Measurements from ENCODE around the gene FBXW11.
"Not testable (repeated sequence)": the region's sequence is repeated elsewhere in the genome, so short reads cannot be mapped to it uniquely, and the experiment has no call there.

The FBXW11 gene

DNA sequence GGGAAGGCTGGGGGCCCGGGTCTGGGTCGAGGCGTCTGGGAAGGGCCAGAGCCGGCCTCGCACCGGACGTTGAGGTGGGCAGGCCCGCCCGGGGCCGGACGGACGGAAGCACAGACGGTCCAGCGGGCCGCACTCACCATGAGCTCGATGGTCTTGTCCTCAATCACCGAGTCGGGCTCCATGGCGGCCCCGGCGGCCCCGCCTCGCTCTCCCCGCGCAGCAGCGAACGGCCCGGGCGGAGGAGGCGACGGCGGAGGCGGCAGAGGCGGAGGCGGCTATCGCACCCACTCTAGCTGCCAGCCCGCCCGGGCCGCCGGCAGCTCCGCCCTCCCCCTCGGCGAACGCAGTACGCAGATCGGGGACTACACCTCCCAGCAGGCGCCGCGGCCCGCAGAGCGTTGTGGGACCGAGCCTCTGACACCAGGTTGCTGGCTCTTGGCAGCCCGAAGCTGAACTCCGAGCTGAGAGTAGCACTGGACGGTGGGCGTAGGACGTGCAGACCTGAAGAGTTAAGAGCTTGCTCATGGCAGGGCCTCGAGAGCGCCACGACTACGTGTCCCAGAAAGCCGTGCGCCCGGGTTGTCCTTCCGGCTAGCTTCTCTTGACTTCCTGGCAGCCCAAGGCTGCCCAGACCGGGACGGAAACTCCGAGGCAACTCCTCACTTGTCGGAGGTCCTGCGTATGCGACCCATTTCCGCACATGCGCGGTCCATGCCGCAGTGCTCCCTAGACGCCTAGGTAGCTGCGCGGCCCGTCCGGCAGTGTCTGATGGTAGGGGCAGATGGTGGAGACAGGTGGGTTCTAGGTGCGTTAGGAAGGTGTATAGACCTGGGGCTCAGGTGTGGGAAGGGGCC is at the start of gene FBXW11:
Gene FBXW11 (minus strand): TSS at position 318 of the 854 bp plus-strand sequence. CDS start 136 bp downstream, at position 182.
- peak; percentile 92 for DNase-seq (ENCODE audit: low spot score)

- no peak for DNase-seq (ENCODE audit: low spot score)
Measured at GRCh38 chr5:172055996-172056395, 49.6 kb upstream of the FBXW11 start.

GRCh38 chr5:172055421-172055820 is 49.0 kb upstream of the FBXW11 start:
- DNase-seq (ENCODE audit: low spot score) = no peak

- DNase-seq (ENCODE audit: low spot score) = no peak
Measured at GRCh38 chr5:172054611-172055153, 48.2 kb upstream of the FBXW11 start.

DNA sequence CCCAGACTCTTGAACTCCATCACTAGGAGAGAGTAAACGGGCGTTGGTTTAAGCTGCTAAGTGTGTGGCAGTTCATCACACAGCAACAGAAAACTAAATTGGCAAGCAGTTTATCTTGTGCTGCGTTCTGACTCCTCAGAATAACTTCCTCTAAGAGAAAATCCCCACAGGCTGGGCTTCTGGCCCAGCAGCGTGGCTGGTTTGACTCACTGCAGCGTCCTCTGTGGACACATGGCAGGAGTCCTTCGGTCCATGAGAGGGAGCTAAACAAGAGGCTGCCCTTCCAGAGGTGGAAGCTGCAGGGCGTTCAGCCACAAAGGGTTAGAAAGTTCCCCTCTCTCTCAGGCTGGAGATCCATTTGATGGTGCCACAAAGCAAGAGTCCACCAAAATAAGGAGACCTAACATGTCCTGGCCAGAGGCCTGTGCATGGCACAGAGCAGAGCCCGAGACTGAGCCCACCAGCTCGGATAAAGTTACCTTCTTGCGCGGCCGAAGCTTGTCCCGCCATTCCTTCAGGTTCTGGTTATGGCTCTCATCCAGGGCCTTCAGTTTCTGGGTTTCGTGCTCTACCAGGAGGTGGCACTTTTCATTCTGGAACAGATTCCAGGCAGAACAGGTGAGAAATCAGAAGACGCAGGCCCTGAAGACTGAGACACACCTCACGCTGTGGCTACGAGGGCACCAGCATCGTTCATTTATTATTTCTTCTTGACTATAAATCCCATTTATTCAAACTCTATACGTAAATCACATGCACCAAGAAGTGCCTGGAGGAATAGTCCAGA is 46.2 kb upstream of the FBXW11 start:
- no peak for DNase-seq (ENCODE audit: low spot score)

DNA sequence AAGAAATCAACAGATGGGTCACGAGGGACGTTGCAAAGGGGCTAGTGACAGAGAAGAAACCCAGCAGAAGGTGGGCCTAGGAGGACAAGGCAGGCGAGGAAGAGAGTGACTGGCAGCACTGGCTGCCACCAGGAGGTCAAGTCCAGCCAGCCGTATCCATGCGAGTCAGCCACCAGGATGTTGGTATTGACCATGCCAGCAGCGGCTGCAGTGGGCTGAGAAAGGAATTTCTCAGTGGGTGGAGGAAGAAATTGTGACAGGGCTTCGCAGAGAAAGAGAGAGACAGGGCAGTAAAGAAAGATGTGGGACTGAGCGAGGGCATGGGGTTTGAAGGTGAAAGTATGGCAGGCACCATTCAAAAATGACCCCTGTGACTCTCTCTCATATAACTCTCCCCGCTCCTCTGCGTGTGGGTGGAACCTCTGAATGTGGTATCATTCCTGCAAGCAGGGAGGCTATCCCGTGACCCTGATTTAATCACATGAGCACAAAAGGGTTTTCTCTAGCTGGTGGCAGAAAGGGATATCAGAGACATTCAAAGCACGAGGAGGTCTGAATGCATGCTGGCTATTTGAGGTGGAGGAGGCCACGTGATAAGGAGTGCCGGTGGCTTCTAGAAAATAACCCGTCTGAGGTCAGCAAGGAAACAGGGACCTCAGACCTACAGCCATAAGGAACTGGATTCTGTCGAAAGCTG is 45.4 kb upstream of the FBXW11 start:
- DNase-seq (ENCODE audit: low spot score) = no peak

GRCh38 chr5:172050080-172050479 is 43.6 kb upstream of the FBXW11 start:
- no peak for DNase-seq (ENCODE audit: low spot score)

GRCh38 chr5:172049226-172049796 is 42.9 kb upstream of the FBXW11 start:
- no peak for DNase-seq (ENCODE audit: low spot score)

DNA sequence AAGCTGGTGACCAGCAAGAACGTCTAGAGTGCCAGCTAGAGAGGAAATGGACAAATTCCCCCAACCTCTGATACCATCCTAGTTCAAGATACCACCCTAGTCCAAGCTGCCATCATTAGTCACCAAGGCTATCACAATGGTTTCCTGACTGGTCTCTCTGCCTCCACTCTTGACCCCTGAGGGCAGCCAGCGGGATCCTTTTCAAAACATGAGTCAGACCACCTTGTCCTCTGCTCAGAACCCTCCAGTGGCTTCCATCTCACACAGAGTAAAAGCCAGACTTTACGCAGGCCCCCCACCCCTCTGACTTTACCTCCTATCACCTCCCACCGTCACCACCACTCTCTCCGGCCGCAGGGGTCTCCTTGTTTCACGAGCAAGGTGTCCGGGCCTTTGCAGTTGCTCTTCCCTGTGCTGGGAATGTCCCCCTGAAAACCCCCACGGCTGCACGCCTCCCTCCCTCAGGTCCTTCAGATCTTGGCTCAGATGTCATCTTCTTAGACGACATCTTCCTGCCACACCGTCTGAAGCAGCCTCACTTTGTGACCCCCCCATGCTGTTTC is 42.2 kb upstream of the FBXW11 start:
- DNase-seq (ENCODE audit: low spot score) = no peak

GRCh38 chr5:172048170-172048422 is 41.7 kb upstream of the FBXW11 start:
- DNase-seq (ENCODE audit: low spot score) = no peak

DNA sequence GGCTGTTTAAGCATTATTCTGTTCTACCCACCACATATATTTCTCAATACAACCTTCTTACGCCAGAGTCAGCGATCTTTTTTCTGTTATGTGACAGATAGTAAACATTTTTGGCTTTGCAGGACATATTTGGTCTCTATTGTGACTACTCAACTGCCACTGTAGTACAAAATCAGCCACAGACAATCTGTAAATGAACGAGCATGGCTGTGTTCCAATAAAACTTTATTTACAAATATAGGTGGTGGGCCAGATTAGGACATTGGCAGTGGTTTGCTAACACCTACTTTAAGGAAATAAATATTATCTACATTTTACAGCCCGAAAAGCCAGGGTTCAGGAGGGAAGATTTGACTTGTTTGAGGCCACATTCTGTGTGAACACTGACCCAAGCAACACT is 40.2 kb upstream of the FBXW11 start:
- DNase-seq (ENCODE audit: low spot score) = no peak

GRCh38 chr5:172045315-172045632 is 38.8 kb upstream of the FBXW11 start:
- DNase-seq (ENCODE audit: low spot score) = no peak

DNA sequence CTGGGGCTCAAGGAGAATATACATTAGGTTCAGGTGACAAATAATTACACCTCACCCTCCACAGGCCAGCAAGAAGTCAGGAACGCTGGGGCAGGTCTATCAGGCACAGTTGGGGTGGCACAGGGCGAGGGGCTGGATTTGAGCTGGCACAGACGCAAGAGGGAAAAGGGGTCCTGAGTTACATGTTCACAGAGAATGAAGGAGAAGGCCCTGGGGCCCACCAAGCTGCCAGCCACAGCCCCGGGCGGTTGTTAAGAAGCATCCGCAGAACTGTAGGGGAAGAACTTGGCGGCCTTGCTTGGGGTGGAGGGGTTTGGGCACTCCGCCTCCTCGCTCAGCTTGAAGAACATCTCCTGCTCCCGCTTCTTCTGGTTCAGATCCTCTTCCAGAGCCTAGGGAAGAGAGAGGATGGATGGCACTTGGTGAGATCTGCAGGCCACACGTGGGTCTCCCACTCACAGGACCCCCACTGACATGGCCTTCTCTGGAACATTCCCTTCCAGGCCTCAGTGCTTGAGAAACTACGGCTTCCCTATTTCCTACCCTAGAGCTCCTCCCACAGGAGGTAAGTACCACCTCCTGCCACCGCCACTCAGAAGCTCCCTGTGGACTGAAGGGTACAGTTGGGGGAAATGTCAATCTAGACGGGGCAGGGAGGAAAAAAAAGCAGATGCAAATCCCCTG is 38.3 kb upstream of the FBXW11 start:
- DNase-seq (ENCODE audit: low spot score) = peak; percentile 54

DNA sequence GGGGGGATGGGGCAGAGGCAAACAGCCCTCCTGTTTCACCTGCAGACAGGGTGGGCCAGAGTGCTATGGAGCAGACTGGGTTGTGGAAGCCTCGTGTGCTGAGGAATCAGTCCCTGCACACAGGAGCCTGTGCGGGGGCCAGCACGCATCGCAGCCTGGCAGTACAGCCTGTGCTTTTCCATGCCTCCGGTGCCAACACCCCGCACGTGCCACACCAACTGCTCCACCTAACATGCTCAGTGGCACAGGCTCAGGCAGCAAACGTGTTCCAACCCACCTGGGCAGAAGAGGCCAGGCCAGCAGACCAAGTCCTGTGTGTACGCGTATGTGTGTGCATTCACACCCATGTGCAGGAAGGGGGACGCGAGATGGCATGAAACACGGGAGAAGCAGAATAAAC is 37.4 kb upstream of the FBXW11 start:
- no peak for DNase-seq (ENCODE audit: low spot score)

- no peak for DNase-seq (ENCODE audit: low spot score)
Measured at GRCh38 chr5:172042183-172042582, 35.7 kb upstream of the FBXW11 start.

GRCh38 chr5:172038167-172038566 is 31.7 kb upstream of the FBXW11 start:
- no peak for DNase-seq (ENCODE audit: low spot score)

DNA sequence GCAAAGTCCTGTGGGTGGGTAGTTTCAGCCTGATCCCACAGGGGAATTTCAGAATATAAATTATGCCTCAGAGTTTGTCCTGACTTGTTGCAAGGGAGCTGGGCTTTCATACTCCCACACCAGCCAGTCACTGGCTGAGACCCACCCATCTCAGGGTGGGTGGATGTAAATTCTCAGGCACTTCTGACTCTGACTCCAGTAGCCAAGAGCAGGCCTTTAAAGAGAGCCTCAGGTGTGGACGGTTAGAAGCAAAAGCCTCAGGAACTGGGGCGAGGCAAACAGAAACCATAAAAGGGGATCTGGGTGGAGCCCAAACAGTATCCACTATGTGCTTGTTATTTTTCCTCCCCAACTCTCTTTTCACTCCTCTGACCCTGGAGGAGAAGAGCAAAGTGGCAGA is 28.6 kb upstream of the FBXW11 start:
- DNase-seq (ENCODE audit: low spot score) = no peak

GRCh38 chr5:172031894-172032461 is 25.5 kb upstream of the FBXW11 start:
- DNase-seq (ENCODE audit: low spot score) = no peak

DNA sequence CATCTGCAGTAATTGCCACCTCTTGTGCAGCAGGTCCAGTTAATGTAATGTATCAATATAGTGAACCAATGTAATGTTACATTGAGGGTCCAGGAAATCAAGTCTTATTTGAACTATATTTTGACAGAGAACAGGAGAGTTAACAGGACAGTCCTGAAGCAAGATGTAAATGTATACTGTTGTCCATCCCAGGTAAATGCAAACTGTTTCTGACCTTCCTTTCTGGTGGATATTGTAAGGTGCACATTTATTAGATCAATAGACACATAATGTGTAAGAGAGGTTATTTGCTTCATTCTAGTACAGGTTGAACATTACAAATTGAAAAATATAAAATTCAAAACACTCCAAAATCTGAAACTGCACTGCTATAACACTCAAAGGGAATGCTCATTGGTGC is 23.4 kb upstream of the FBXW11 start:
- DNase-seq (ENCODE audit: low spot score) = no peak

DNA sequence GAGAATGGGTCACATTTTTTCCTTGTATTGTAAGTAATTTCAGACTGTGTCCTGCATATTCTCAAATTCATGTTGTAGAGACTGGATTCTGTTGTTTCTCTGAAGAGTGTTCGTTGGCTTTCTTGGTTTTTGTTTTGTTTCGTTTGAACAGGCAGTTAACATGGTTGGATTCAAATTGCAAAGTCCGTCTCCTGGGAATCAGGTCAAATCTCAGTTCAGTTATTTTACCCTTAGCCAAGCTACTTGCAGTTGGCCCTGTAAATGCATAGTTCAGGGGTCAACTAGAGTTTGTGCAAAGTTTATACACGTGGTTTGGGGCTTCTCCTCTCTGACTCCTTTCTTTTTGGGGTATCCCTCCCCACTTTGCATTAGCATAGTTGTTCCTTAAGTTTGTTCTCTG is 21.7 kb upstream of the FBXW11 start:
- no peak for DNase-seq (ENCODE audit: low spot score)

GRCh38 chr5:172020110-172020786 is 13.8 kb upstream of the FBXW11 start:
- DNase-seq (ENCODE audit: low spot score) = not testable (repeated sequence)

Data from iPS-NIHi11 (cell line).